Osteoblast (primary cell): ENCODE measurements around the gene ETV6. TPM values are rescaled to one million over a fixed set of nuclear protein-coding genes. Genes with fewer than 3 reads are reported as not detected.
A peak's percentile ranks its signal among the peaks of the same experiment; 100 is the strongest.

Experiments used
- DNase-seq: peaks from one replicate; pipeline ENCODE4 v3.0.0; 2011; ENCODE audit warnings: low spot score, mixed read lengths; ENCODE audit not compliant: insufficient read length; ENCODE audit errors: missing footprints
- H2AFZ ChIP-seq: 2 replicates; pipeline ENCODE4 v1.6.0; 2011; ENCODE audit warnings: mild to moderate bottlenecking, low read length
- H3K27ac ChIP-seq: 2 replicates; pipeline ENCODE4 v1.5.1; 2011; ENCODE audit warnings: mild to moderate bottlenecking, low read depth, low read length, moderate library complexity
- H3K27me3 ChIP-seq: 2 replicates; pipeline ENCODE4 v1.6.0; 2012; ENCODE audit warnings: mild to moderate bottlenecking, control low read depth, inconsistent platforms, low read length, moderate library complexity; ENCODE audit not compliant: insufficient read depth
- H3K36me3 ChIP-seq: 2 replicates; pipeline ENCODE4 v1.5.1; 2011; ENCODE audit warnings: mild to moderate bottlenecking, low read length, control low read depth, moderate library complexity; ENCODE audit not compliant: insufficient read depth
- H3K4me1 ChIP-seq: 2 replicates; pipeline ENCODE4 v1.5.1; 2011; ENCODE audit warnings: mild to moderate bottlenecking, low read length, control low read depth, moderate library complexity; ENCODE audit not compliant: insufficient read depth
- H3K4me2 ChIP-seq: 2 replicates; pipeline ENCODE4 v1.6.0; 2011; ENCODE audit warnings: mild to moderate bottlenecking, low read length; ENCODE audit not compliant: insufficient read depth
- H3K4me3 ChIP-seq: fragments of 200-600 bp; sonication (generic); 3 replicates; pipeline ENCODE4 v1.5.1; 2012; ENCODE audit warnings: mild to moderate bottlenecking, low read length, inconsistent platforms; ENCODE audit not compliant: insufficient read depth
- H3K79me2 ChIP-seq: 2 replicates; pipeline ENCODE4 v1.6.0; 2012; ENCODE audit warnings: mild to moderate bottlenecking, low read length, control low read depth, inconsistent platforms; ENCODE audit not compliant: insufficient read depth
- H3K9me3 ChIP-seq: 2 replicates; pipeline ENCODE4 v1.5.1; 2011; ENCODE audit warnings: low read depth, low read length, control low read depth
- H4K20me1 ChIP-seq: 2 replicates; pipeline ENCODE4 v1.6.0; 2012; ENCODE audit warnings: mild to moderate bottlenecking, low read length, control low read depth; ENCODE audit not compliant: insufficient read depth
- total RNA-seq: library from RNA; depleted of rRNA; stranded (reverse); fragments of >200 nt; gene quantifications from 2 replicates; pipeline ENCODE4 v1.2.3, GENCODE V29; 2012
- TF ChIP-seq, protein P1 (sequence below): IDR thresholded peaks from 2 replicates; pipeline ENCODE4 v1.5.1; 2011; ENCODE audit warnings: mild to moderate bottlenecking, low read depth, low read length, moderate library complexity; ENCODE audit errors: extremely low read depth

Gene ETV6
- total RNA-seq, 1 donor = 16.3 TPM

DNA sequence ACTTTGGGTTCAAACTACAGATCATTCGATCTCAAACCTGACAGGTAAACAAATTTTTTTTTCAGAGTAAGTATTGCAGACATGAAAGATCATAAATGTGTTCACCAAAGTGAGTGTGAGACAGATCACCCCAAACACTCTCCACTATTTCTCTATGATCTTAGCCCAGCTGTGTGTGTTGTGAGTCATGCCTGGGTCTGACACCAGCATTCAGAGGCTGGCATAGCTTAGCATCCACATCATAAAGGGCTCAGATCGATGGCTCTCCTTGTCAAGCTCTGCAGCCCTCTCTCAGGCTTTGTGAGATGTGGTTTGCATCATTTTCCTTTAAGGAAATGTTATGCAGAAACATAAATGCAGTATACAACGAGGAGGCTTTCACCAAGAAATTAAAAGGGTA, 164.9 kb downstream of the ETV6 start:
- TF ChIP-seq, protein P1, sequence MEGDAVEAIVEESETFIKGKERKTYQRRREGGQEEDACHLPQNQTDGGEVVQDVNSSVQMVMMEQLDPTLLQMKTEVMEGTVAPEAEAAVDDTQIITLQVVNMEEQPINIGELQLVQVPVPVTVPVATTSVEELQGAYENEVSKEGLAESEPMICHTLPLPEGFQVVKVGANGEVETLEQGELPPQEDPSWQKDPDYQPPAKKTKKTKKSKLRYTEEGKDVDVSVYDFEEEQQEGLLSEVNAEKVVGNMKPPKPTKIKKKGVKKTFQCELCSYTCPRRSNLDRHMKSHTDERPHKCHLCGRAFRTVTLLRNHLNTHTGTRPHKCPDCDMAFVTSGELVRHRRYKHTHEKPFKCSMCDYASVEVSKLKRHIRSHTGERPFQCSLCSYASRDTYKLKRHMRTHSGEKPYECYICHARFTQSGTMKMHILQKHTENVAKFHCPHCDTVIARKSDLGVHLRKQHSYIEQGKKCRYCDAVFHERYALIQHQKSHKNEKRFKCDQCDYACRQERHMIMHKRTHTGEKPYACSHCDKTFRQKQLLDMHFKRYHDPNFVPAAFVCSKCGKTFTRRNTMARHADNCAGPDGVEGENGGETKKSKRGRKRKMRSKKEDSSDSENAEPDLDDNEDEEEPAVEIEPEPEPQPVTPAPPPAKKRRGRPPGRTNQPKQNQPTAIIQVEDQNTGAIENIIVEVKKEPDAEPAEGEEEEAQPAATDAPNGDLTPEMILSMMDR = no peak
- Histone ChIP-seq H4K20me1 (peaks cover 4% of the 10 kb centered on the region), H3K4me3 (no peak overlapping the region), H3K36me3 (no peaks in the 10 kb centered on the region), H3K9me3 (no peaks in the 10 kb centered on the region), H3K4me1 (peaks cover 34% of the 10 kb centered on the region), H3K4me2 (peak overlapping the region; percentile 20), H2AFZ (no peak overlapping the region), H3K27me3 (no peaks in the 10 kb centered on the region), H3K27ac (peak overlapping the region; percentile 5), H3K79me2 (no peaks in the 10 kb centered on the region)
- peak; percentile 88 for DNase-seq

DNA sequence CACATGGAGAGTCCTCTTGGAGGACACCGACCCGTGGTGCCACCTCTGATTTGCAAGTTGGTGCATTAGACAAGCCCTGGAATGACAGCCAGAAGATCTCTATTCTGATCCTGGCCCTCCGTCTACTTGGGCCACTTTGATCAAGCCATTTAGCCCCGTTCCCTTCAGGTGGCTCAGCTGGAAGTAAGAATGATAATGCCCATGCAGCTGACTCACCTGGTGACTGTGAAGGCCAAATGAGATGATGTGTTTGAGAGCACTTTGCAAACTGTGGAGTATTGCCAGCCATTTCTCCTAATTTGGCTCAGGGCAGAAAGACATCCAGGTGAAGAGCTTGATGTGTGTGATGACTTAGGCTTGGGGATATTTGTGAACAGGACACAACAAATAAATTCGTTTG, 165.9 kb downstream of the ETV6 start:
- no peaks in the 10 kb centered on the region for H3K36me3 ChIP-seq
- no peak overlapping the region for H3K4me3 ChIP-seq
- peaks cover 34% of the 10 kb centered on the region for H3K4me1 ChIP-seq
- H3K27me3 ChIP-seq = no peaks in the 10 kb centered on the region
- peaks cover 4% of the 10 kb centered on the region for H4K20me1 ChIP-seq
- H3K4me2 ChIP-seq = no peak overlapping the region
- H3K27ac ChIP-seq = no peak overlapping the region
- DNase-seq = no peak
- TF ChIP-seq, protein P1 = no peak
- no peak overlapping the region for H2AFZ ChIP-seq
- no peaks in the 10 kb centered on the region for H3K9me3 ChIP-seq
- no peaks in the 10 kb centered on the region for H3K79me2 ChIP-seq

DNA sequence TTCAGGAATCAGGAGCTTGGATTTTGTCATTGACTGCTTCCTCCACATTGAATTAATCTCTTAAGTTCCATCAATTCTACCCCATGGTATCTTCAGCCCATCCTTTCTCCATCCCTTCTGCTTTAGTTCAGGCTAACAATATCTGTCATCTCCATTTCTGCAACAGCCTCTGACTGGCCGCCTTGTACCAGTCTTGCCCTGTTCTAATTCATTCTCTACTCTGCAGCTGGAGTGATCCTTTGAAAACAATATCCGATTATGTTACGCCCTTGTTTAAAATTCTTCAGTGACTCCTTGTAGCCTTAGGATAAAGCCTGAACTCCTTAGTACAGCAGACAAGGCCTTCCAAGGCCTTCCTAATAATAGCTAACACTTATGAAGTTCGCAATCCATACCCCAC, 170.2 kb downstream of the ETV6 start:
- Histone ChIP-seq H3K4me3 (no peak overlapping the region), H3K36me3 (no peaks in the 10 kb centered on the region), H3K4me1 (peaks cover 27% of the 10 kb centered on the region), H3K27ac (no peak overlapping the region), H4K20me1 (peaks cover 3% of the 10 kb centered on the region), H3K27me3 (no peaks in the 10 kb centered on the region), H2AFZ (no peak overlapping the region), H3K4me2 (no peak overlapping the region), H3K79me2 (peaks cover 4% of the 10 kb centered on the region), H3K9me3 (no peaks in the 10 kb centered on the region)
- TF ChIP-seq, protein P1 = no peak
- DNase-seq = no peak

DNA sequence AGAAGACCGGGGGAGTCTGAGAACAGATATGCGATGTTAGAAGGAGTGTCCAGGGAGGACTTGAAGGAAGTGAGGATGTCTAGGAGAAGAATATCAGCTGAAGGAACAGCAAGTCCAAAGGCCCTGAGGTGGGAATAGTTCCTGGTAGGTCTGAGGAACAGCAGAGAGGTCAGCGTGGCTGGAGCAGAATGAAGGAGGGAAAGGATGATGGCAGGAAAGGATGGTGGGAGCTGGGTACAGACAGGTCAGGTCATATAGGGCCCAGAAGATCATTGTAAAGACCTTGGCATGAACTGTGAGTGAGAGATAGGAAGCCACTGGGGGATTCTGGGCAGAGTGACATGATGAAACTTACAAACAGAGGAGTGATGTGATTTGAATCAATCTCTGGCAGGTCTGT, 171.0 kb downstream of the ETV6 start:
- Histone ChIP-seq H3K4me3 (no peak overlapping the region), H3K9me3 (no peaks in the 10 kb centered on the region), H3K36me3 (no peaks in the 10 kb centered on the region), H3K27ac (no peak overlapping the region), H3K27me3 (no peaks in the 10 kb centered on the region), H3K79me2 (peaks cover 4% of the 10 kb centered on the region), H2AFZ (no peak overlapping the region), H3K4me1 (peaks cover 23% of the 10 kb centered on the region), H3K4me2 (no peak overlapping the region), H4K20me1 (no peaks in the 10 kb centered on the region)
- TF ChIP-seq, protein P1 = no peak
- DNase-seq = no peak
